ENCODE results near the gene ALPL.
"Not testable (repeated sequence)": the region's sequence is repeated elsewhere in the genome, so short reads cannot be mapped to it uniquely, and the experiment has no call there.

Gene ALPL

DNA sequence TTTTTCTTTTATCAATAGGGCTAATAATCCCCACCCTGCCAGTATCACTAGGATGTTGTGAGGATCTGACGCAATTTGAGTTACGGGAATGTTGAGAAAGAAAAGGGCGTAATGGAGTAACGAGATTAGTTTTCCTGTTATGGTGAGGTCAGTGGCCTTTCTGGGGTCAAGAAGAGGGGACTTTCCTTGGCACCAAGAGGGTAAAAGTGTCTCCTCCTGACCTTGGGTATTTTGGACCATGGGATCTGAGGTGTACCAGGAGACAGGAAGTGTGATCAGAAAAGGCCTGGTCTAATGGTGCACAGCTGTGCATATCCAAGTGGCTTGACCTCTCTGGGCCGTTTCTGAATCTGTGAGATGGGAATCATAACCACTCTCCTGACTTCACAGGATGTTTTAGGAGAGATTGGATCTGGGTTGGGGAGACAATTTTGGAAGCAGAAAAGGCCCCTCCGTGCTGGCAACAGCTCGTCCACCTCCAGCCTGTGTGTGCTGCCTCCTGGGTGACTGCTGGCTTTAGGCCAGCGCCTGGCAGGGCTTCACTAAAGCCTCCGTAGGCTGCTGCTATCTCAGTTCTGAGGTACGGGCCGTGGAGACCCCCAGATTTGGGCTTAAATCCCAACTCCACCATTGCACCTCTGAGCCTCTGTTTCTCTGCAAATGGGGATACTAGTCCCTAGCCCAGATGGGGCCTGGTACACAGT lies 37.1 kb downstream of the ALPL start:
- Histone ChIP-seq H3K4me1 (no peaks in the 10 kb centered on the region), H3K9me3 (no peaks in the 10 kb centered on the region), H3K36me3 (replicated peaks) (no peaks in the 10 kb centered on the region), H3K4me3 (no peak overlapping the region), H3K27me3 (ENCODE audit: low read depth) (no peaks in the 10 kb centered on the region)
- in situ Hi-C loops (cut with MboI; ENCODE audit: low sequenced_read_pairs): no loop called here
- DNase-seq (ENCODE audit: low spot score in 2 of 2): no peak

DNA sequence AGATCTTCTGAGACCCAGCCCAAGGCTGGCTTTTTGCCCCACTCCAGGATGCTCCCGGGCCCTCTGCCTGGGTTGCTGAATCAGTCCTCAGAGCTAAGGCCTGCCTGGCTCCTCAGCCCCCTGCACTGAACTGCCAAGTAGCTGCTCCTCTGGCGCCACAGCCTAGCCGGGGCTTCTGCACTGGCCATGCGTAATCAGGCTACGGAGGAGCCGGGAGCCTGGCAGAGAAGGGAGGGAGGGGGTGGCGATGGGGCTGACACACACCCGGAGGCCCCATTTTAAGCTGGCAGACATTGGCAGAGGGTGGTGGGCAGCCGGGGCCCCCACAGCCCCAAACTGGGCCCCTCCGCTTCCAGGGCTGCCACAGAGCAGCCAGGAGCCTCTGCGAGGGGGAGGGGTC lies 38.7 kb downstream of the ALPL start:
- DNase-seq (ENCODE audit: low spot score in 2 of 2): no peak
- in situ Hi-C loops (cut with MboI; ENCODE audit: low sequenced_read_pairs): no loop called here
- no peaks in the 10 kb centered on the region for H3K36me3 ChIP-seq (replicated peaks)
- no peaks in the 10 kb centered on the region for H3K4me1 ChIP-seq
- no peak overlapping the region for H3K4me3 ChIP-seq
- H3K9me3 ChIP-seq: no peaks in the 10 kb centered on the region
- H3K27me3 ChIP-seq (ENCODE audit: low read depth): no peaks in the 10 kb centered on the region

DNA sequence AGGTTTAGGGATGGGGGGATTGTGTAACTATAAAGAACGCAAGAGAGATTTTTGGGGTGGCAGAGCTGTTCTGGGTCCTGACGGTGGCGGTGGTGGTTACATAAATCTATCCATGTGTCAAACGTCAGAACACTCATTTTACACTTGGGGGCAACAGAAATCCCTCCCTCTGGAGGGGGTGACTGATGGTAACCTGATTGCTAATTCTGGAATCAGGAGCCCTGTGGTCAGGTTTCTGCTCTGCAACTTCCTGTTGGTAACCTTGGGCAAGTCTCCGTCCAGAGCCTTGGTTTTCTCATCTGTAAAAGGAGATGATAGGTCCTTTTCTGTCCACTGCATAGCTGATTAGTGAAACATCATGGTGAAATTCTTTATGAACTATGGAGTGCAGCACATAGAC lies 40.9 kb downstream of the ALPL start:
- H3K27me3 ChIP-seq (ENCODE audit: low read depth): no peaks in the 10 kb centered on the region
- in situ Hi-C loops (cut with MboI; ENCODE audit: low sequenced_read_pairs): no loop called here

DNA sequence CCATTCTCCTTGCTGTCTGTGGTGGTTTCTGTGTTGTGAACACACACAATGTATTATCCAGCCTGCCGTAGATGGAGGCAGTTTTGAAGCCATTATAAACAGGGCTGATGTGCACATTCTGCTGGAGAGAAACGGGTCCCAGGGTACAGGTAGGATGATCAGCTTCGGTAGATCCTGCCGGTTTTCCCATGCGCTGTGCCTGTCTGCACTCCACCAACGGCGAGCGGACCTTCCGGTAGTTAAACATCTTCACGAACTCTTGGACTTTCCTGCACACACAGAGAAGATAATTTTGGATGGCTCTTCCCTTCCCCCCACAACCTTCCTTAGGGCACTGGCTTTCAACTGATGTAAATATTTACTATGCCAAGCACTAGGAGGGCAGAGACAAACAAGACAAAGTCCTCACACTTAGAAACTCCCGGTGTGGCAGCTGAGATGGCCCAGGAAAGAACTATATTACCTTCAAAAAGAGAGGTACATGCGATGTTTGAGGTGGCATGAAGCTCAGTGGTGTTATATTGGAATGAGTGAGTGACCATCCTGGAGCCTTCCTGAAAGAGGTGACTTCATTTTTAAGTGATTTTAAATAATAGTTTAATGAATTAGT lies 41.7 kb downstream of the ALPL start:
- H3K9me3 ChIP-seq: no peaks in the 10 kb centered on the region
- in situ Hi-C loops (cut with MboI; ENCODE audit: low sequenced_read_pairs): no loop called here
- H3K36me3 ChIP-seq (replicated peaks): no peaks in the 10 kb centered on the region
- H3K4me3 ChIP-seq: no peak overlapping the region
- DNase-seq (ENCODE audit: low spot score in 2 of 2): no peak
- no peaks in the 10 kb centered on the region for H3K27me3 ChIP-seq (ENCODE audit: low read depth)
- no peaks in the 10 kb centered on the region for H3K4me1 ChIP-seq

More for the DNA sequence above, 40.9 kb downstream of the ALPL start:
- Histone ChIP-seq H3K4me1 (no peaks in the 10 kb centered on the region), H3K36me3 (replicated peaks) (no peaks in the 10 kb centered on the region), H3K9me3 (no peaks in the 10 kb centered on the region), H3K4me3 (no peak overlapping the region)
- no peak for DNase-seq (ENCODE audit: low spot score in 2 of 2)

DNA sequence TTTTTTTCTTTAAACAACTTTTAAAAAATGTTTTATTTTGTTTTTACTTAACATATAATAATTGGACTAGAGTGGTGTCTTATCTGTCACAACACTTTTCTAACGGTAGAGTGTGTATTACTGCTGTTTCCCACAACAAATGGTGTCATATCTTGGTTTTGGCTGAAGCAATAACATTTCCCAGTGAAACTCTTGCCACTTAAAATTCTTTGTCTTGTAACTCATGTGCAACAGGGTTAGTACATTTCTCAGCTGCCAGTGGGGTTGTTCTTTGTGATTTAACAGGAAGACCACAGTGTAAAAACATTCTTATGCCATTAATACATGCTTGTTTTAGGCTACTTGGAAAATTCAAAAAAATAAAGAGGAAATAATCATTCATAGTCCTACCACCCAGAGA lies 43.5 kb downstream of the ALPL start:
- no peak for DNase-seq (ENCODE audit: low spot score in 2 of 2)
- Histone ChIP-seq H3K36me3 (replicated peaks) (no peaks in the 10 kb centered on the region), H3K27me3 (ENCODE audit: low read depth) (no peaks in the 10 kb centered on the region), H3K9me3 (no peaks in the 10 kb centered on the region), H3K4me1 (no peaks in the 10 kb centered on the region), H3K4me3 (no peak overlapping the region)
- in situ Hi-C loops (cut with MboI; ENCODE audit: low sequenced_read_pairs): no loop called here

DNA sequence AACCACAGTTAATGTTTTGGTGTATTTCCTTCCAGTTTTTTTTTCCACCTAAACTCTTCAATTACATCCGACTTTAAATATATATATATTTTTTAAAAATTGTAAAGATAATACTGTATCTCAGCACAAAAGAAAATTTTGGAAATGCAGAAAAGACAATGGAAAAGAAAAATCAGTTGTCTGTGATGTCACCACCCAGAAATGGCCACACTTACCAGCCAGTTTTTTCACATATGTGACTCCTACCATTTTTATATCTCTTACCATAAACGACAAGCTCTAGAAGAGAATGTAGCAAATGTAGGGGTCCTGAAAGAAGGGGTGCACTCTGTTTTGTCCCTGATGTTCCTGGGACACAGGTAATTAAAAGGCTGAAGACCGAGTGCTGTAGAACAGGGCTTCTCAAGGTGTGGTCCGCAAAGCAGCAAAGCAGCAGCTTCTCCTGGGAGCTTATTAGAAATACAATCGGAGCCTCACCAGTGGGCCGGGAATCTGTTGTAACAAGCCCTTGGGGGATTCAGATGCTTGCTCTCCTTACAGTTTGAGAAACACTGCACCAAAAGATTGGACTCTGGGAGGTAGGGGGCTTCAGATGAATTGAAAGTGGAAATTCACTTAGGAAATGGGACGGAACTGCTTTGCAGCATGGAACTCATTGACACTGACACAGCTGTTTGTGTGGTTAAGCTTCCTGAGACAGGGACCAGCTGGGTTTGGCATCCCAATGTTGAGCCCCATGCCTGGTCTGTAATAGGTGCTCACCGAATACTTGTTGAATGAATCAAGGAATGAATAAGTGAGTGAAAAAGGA lies 44.1 kb downstream of the ALPL start:
- peak in 1 of 2 experiments; percentile 24 for DNase-seq (ENCODE audit: low spot score in 2 of 2)
- Histone ChIP-seq H3K36me3 (replicated peaks) (no peaks in the 10 kb centered on the region), H3K4me1 (no peaks in the 10 kb centered on the region), H3K27me3 (ENCODE audit: low read depth) (no peaks in the 10 kb centered on the region), H3K9me3 (no peaks in the 10 kb centered on the region), H3K4me3 (no peak overlapping the region)
- in situ Hi-C loops (cut with MboI; ENCODE audit: low sequenced_read_pairs): no loop called here

DNA sequence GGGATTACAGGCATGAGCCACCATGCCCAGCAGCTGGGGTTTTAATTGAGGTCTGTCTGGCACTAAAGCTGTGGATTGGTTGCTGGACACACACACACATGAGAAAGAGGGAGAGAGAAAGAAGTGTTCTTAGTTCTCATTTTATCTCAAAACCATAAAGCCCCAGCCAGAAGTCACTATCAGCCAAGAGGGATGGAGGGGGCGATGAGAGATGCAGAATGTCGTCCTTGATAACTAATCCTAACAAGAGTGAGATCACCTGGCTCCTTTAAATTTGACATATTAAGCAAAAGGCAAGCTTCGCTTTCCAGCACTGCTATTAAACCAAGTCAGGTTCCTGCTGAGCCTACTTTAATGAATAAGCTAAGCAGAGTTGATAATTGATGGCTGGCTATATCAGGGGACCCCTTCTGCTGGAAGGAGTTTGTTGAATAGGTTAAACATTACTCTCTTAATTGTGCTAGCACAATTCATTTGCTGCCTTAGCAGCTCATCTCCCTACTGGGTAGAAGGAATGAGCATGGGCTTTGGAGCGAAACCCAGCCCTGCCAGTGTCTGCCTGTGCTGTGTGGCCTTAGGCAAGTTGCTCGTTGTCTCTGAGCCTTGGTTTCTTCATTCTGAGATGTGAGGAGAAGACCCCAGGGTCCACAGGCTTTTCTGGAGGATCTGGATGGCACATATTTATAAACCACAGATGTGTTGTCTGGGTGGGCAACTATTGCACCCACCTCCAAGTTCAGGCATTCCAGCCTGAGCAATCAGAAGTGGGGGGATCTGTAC lies 50.8 kb downstream of the ALPL start:
- in situ Hi-C loops (cut with MboI; ENCODE audit: low sequenced_read_pairs): no loop called here
- H3K9me3 ChIP-seq: no peaks in the 10 kb centered on the region
- DNase-seq (ENCODE audit: low spot score in 2 of 2): no peak
- H3K27me3 ChIP-seq (ENCODE audit: low read depth): no peaks in the 10 kb centered on the region
- no peak overlapping the region for H3K4me3 ChIP-seq
- H3K4me1 ChIP-seq: no peaks in the 10 kb centered on the region
- no peaks in the 10 kb centered on the region for H3K36me3 ChIP-seq (replicated peaks)

DNA sequence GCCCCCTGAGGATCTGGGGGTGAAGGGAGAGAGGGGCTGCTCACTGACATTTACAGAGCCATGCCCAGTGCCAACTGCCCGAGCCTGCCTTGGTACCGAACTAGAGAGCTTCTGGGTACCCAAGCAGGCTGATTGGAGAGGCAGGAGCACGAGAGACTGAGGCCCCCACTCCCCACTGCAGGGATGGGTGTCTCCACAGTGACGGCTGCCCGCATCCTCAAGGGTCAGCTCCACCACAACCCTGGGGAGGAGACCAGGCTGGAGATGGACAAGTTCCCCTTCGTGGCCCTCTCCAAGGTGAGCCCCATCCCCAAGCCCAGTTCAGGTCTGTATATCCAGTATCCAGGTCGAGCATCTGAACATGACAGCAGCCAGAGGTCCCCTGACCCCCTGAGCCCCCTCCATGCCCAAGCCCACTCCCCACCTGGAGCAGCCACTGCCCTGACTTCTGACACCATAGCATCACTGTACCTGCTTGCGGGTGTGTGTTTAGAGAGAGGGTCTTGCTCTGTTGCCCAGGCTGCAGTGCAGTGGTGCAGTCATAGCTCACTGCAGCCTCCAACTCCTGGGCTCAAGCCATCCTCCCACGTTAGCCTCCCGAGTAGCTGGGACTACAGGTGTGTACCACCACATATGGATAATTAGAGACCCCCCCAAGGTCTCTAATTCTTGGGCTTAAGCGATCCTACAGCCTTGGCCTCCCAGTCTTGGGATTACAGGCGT lies 51.9 kb downstream of the ALPL start:
- Histone ChIP-seq H3K9me3 (no peaks in the 10 kb centered on the region), H3K4me1 (no peaks in the 10 kb centered on the region), H3K36me3 (replicated peaks) (no peaks in the 10 kb centered on the region), H3K27me3 (ENCODE audit: low read depth) (no peaks in the 10 kb centered on the region), H3K4me3 (no peak overlapping the region)
- DNase-seq (ENCODE audit: low spot score in 2 of 2): no peak
- in situ Hi-C loops (cut with MboI; ENCODE audit: low sequenced_read_pairs): no loop called here

DNA sequence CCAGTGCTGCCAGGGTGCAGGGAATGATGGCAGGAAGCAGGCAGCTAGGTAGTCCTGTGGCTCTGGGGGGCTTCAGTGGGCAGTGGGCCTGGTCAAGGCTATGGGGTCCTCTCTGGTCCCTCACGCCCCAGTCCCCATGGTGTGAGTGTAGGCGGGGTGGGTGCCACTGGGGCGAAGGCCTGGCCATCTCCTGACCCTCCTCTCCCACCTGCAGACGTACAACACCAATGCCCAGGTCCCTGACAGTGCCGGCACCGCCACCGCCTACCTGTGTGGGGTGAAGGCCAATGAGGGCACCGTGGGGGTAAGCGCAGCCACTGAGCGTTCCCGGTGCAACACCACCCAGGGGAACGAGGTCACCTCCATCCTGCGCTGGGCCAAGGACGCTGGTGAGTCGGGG lies 53.7 kb downstream of the ALPL start:
- no peaks in the 10 kb centered on the region for H3K9me3 ChIP-seq
- in situ Hi-C loops (cut with MboI; ENCODE audit: low sequenced_read_pairs): no loop called here

DNA sequence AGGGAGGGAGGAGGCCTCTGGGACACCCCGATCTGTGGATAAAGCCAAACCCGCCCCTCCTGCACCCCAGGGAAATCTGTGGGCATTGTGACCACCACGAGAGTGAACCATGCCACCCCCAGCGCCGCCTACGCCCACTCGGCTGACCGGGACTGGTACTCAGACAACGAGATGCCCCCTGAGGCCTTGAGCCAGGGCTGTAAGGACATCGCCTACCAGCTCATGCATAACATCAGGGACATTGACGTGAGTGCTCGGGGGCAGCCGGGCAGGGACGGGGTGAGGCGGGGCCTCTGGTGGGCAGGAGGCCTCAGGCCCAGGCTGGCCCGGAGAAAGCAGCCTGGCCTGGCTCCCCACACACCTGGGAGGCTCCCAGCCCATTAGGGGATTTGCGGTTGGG lies 54.7 kb downstream of the ALPL start:
- H3K4me3 ChIP-seq: no peak overlapping the region
- H3K27me3 ChIP-seq (ENCODE audit: low read depth): no peaks in the 10 kb centered on the region
- no peaks in the 10 kb centered on the region for H3K4me1 ChIP-seq
- no peaks in the 10 kb centered on the region for H3K9me3 ChIP-seq
- H3K36me3 ChIP-seq (replicated peaks): no peaks in the 10 kb centered on the region
- in situ Hi-C loops (cut with MboI; ENCODE audit: low sequenced_read_pairs): no loop called here
- DNase-seq (ENCODE audit: low spot score in 2 of 2): no peak

More for the DNA sequence above, 53.7 kb downstream of the ALPL start:
- no peaks in the 10 kb centered on the region for H3K27me3 ChIP-seq (ENCODE audit: low read depth)
- H3K4me1 ChIP-seq: no peaks in the 10 kb centered on the region
- H3K36me3 ChIP-seq (replicated peaks): no peaks in the 10 kb centered on the region
- no peak overlapping the region for H3K4me3 ChIP-seq
- DNase-seq (ENCODE audit: low spot score in 2 of 2): no peak

DNA sequence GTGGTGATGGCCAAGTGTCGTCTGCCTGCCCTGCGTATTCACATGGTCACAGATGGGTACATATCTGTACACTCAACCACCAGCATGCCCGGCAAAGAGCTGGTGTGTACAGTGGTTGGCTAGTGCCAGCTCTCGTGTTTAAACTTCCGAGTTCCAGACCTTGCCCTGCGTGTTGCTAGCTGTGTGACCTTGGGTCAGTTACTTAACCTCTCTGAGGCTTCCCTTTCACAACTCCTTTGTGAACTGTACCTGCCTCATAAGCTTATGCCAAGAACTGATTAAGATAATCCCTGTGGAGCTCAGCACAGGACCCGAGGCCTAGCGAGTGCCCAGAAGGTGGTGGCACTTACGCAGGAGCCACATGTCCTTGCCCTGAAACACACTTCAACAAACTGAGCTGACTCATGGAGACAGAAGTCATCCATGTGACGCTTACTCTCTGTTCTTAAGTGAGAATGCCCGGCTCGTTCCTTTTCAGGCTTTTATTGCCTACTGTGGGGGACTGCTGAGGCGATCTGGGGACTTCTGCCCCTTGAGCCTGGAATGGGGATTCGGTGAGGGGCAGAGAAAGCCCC lies 55.4 kb downstream of the ALPL start:
- Histone ChIP-seq H3K27me3 (ENCODE audit: low read depth) (no peaks in the 10 kb centered on the region), H3K36me3 (replicated peaks) (no peaks in the 10 kb centered on the region), H3K4me1 (no peaks in the 10 kb centered on the region), H3K9me3 (no peaks in the 10 kb centered on the region), H3K4me3 (no peak overlapping the region)
- in situ Hi-C loops (cut with MboI; ENCODE audit: low sequenced_read_pairs): no loop called here
- DNase-seq (ENCODE audit: low spot score in 2 of 2): no peak

DNA sequence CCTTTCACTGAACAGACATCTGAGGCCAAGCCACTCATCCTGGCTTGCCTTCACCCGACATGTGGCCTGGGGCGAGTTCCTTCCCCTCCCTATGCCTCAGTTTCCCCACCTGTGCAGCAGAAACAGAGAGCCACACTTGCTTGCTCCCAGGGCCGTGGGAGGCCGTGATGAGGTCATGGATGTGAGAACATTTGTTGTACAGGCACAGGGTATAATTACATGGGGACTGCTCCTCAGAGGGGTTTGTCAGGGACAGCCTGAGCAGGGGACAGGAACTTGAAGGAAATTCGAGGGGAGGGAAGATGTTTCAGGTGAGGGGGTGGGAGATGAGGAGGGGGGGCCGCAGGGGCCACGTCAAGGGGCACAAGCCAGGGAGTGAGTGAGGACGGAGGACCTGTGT lies 56.1 kb downstream of the ALPL start:
- H3K4me3 ChIP-seq: no peak overlapping the region
- no peaks in the 10 kb centered on the region for H3K27me3 ChIP-seq (ENCODE audit: low read depth)
- DNase-seq (ENCODE audit: low spot score in 2 of 2): no peak
- no peaks in the 10 kb centered on the region for H3K9me3 ChIP-seq
- in situ Hi-C loops (cut with MboI; ENCODE audit: low sequenced_read_pairs): no loop called here
- H3K36me3 ChIP-seq (replicated peaks): no peaks in the 10 kb centered on the region
- H3K4me1 ChIP-seq: no peaks in the 10 kb centered on the region

DNA sequence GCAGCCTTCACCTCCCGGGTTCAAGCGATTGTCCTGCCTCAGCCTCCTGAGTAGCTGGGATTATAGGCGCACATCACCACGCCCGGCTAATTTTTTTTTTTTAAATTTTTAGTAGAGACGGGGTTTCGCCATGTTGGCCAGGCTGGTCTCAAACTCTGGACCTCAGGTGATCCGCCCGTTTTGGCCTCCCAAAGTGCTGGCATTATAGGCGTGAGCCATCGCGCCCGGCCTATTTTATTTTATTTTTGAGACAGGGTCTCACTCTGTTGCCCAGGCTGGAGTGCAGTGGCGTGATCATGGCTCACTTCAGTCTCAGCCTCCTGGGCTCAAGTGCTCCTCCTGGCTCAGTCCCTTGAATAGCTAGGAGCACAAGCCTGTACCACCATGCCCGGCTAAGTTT lies 57.1 kb downstream of the ALPL start:
- H3K27me3 ChIP-seq (ENCODE audit: low read depth); H3K9me3 ChIP-seq; H3K4me1 ChIP-seq; H3K36me3 ChIP-seq (replicated peaks); DNase-seq (ENCODE audit: low spot score in 2 of 2); H3K4me3 ChIP-seq; in situ Hi-C loops (cut with MboI; ENCODE audit: low sequenced_read_pairs): not testable (repeated sequence)

Data from HAP-1 (cell line).